HG03103 (cell line): Measurements from ENCODE around the gene TBC1D19.

ENCODE experiments used
- ATAC-seq: cut with Tn5 transposase; IDR thresholded peaks from one replicate; pipeline ENCODE4 v1.9.1; 2021; ENCODE audit warnings: low read depth; ENCODE audit not compliant: unreplicated experiment

Gene TBC1D19

GRCh38 chr4:26803211-26803861, 219.5 kb downstream of the TBC1D19 start:
- ATAC-seq = no peak

GRCh38 chr4:26804451-26804850, 220.6 kb downstream of the TBC1D19 start:
- ATAC-seq = no peak

GRCh38 chr4:26804925-26805324, 221.0 kb downstream of the TBC1D19 start:
- ATAC-seq = no peak
